Measurements from ENCODE around the gene SMOC2. TPM values are rescaled to one million over a fixed set of nuclear protein-coding genes. Genes with fewer than 3 reads are reported as not detected.

The SMOC2 gene
- total RNA-seq, 4 donors from 2014 or later: 45.8 to 130 (median 84.0) TPM

- intact Hi-C loops (cut with DNase I): no loop called here
- no peak for DNase-seq (ENCODE audit: extremely low spot score)
- no peaks in the 10 kb centered on the region for H3K9me3 ChIP-seq
- no peaks in the 10 kb centered on the region for H3K36me3 ChIP-seq
- H3K27me3 ChIP-seq: no peaks in the 10 kb centered on the region
- no peak overlapping the region for H3K27ac ChIP-seq (replicated peaks in 1 of 4)
- H3K4me3 ChIP-seq: no peak overlapping the region
- 75% methylated on average over 4 of the region's 4 CpGs for WGBS
- TF ChIP-seq POLR2A (IDR thresholded peaks at IDR 0.05; ENCODE audit: low read depth): no peak
- no peak for TF ChIP-seq POLR2AphosphoS5 (IDR thresholded peaks at IDR 0.05)
- no peak for TF ChIP-seq CTCF (IDR thresholded peaks at IDR 0.05)
- no peak for TF ChIP-seq EP300 (IDR thresholded peaks at IDR 0.05)
- H3K4me1 ChIP-seq: peaks cover 0 to 27% (median 26%) of the 10 kb centered on the region in 4 donors
Measured at GRCh38 chr6:168695701-168696100, 254.7 kb downstream of the SMOC2 start.

GRCh38 chr6:168698923-168699322, 257.9 kb downstream of the SMOC2 start:
- Histone ChIP-seq H3K27ac (replicated peaks in 1 of 4) (peak overlapping the region in 1 of 4 donors; percentile 68), H3K9me3 (no peaks in the 10 kb centered on the region), H3K27me3 (no peaks in the 10 kb centered on the region), H3K4me3 (no peak overlapping the region), H3K36me3 (no peaks in the 10 kb centered on the region), H3K4me1 (peaks cover 0 to 33% (median 30%) of the 10 kb centered on the region in 4 donors)
- no peak for DNase-seq (ENCODE audit: extremely low spot score)
- TF ChIP-seq EP300 (IDR thresholded peaks at IDR 0.05) (no peak), CTCF (IDR thresholded peaks at IDR 0.05) (no peak), POLR2AphosphoS5 (IDR thresholded peaks at IDR 0.05) (no peak), POLR2A (IDR thresholded peaks at IDR 0.05; ENCODE audit: low read depth) (no peak)
- intact Hi-C loops (cut with DNase I): no loop called here
- WGBS: 49% methylated on average over 4 of the region's 5 CpGs

- no peaks in the 10 kb centered on the region for H3K36me3 ChIP-seq
- H3K27ac ChIP-seq (replicated peaks in 1 of 4): peak overlapping the region in 3 of 4 donors; percentile 47 to 70 (median 68)
- DNase-seq (ENCODE audit: extremely low spot score): no peak
- H3K4me1 ChIP-seq: peaks cover 0 to 41% (median 35%) of the 10 kb centered on the region in 4 donors
- 44% methylated on average over 12 of the region's 15 CpGs for WGBS
- TF ChIP-seq POLR2AphosphoS5 (IDR thresholded peaks at IDR 0.05) (peak; percentile 11 to 73), POLR2A (IDR thresholded peaks at IDR 0.05; ENCODE audit: low read depth) (no peak), CTCF (IDR thresholded peaks at IDR 0.05) (no peak)
- no peak overlapping the region for H3K4me3 ChIP-seq
- no peaks in the 10 kb centered on the region for H3K27me3 ChIP-seq
- no peaks in the 10 kb centered on the region for H3K9me3 ChIP-seq
- intact Hi-C loops (cut with DNase I): no loop called here
Measured at GRCh38 chr6:168699631-168700295, 258.8 kb downstream of the SMOC2 start.

- intact Hi-C loops (cut with DNase I): no loop called here
- peak overlapping the region in 1 of 4 donors; percentile 68 for H3K27ac ChIP-seq (replicated peaks in 1 of 4)
Measured at GRCh38 chr6:168700880-168701279, 259.9 kb downstream of the SMOC2 start.

More at GRCh38 chr6:168700880-168701279, 259.9 kb downstream of the SMOC2 start:
- Histone ChIP-seq H3K27me3 (no peaks in the 10 kb centered on the region), H3K4me1 (peaks cover 0 to 42% (median 35%) of the 10 kb centered on the region in 4 donors), H3K36me3 (no peaks in the 10 kb centered on the region), H3K4me3 (no peak overlapping the region), H3K9me3 (no peaks in the 10 kb centered on the region)
- DNase-seq (ENCODE audit: extremely low spot score): no peak
- TF ChIP-seq POLR2A (IDR thresholded peaks at IDR 0.05; ENCODE audit: low read depth) (no peak), CTCF (IDR thresholded peaks at IDR 0.05) (no peak), EP300 (IDR thresholded peaks at IDR 0.05) (no peak)
- WGBS: 73% methylated on average over 3 of the region's 8 CpGs
